ENCODE results near the gene MRPL39.
A peak's percentile ranks its signal among the peaks of the same experiment; 100 is the strongest.

Gene MRPL39

GRCh38 chr21:25607151-25608043 is at the start of gene MRPL39:
Gene MRPL39, minus strand, starts transcription at chr21:25607481. Its CDS starts 6 bp downstream, at chr21:25607475.
- H3K4me1 Mint-ChIP-seq (ENCODE audit: low read depth), result peaks cover 40% of the 10 kb centered on the region
- H3K4me3 Mint-ChIP-seq, result peak within 1 kb of the TSS; percentile 100
- H3K27me3 Mint-ChIP-seq, result no peaks in the 10 kb centered on the region
- no peaks in the 10 kb centered on the region for H3K9me3 Mint-ChIP-seq (ENCODE audit: low read depth)
- peak within 1 kb of the TSS; percentile 100 for H3K27ac Mint-ChIP-seq
- no peaks in the 10 kb centered on the region for H3K36me3 Mint-ChIP-seq

GRCh38 chr21:25656412-25656811 is 49.1 kb upstream of the MRPL39 start:
- no peaks in the 10 kb centered on the region for H3K27me3 Mint-ChIP-seq
- no peak overlapping the region for H3K27ac Mint-ChIP-seq
- H3K4me1 Mint-ChIP-seq (ENCODE audit: low read depth), result no peaks in the 10 kb centered on the region
- no peaks in the 10 kb centered on the region for H3K9me3 Mint-ChIP-seq (ENCODE audit: low read depth)
- peaks cover 3% of the 10 kb centered on the region for H3K36me3 Mint-ChIP-seq
- no peak overlapping the region for H3K4me3 Mint-ChIP-seq

- H3K4me3 Mint-ChIP-seq, result no peak overlapping the region
- no peak overlapping the region for H3K27ac Mint-ChIP-seq
- H3K36me3 Mint-ChIP-seq, result peaks cover 2% of the 10 kb centered on the region
- H3K9me3 Mint-ChIP-seq (ENCODE audit: low read depth), result no peaks in the 10 kb centered on the region
- no peaks in the 10 kb centered on the region for H3K27me3 Mint-ChIP-seq
- no peaks in the 10 kb centered on the region for H3K4me1 Mint-ChIP-seq (ENCODE audit: low read depth)
These were observed 41.9 kb upstream of the MRPL39 start for GRCh38 chr21:25649146-25649545.

GRCh38 chr21:25647647-25648046 is 40.4 kb upstream of the MRPL39 start:
- no peak overlapping the region for H3K27ac Mint-ChIP-seq
- H3K36me3 Mint-ChIP-seq, result peaks cover 2% of the 10 kb centered on the region
- no peaks in the 10 kb centered on the region for H3K9me3 Mint-ChIP-seq (ENCODE audit: low read depth)
- H3K27me3 Mint-ChIP-seq, result no peaks in the 10 kb centered on the region
- H3K4me1 Mint-ChIP-seq (ENCODE audit: low read depth), result no peaks in the 10 kb centered on the region
- no peak overlapping the region for H3K4me3 Mint-ChIP-seq

- Mint-ChIP-seq H3K36me3 (peaks cover 2% of the 10 kb centered on the region), H3K9me3 (ENCODE audit: low read depth) (no peaks in the 10 kb centered on the region), H3K27me3 (no peaks in the 10 kb centered on the region), H3K4me1 (ENCODE audit: low read depth) (no peaks in the 10 kb centered on the region), H3K27ac (no peak overlapping the region), H3K4me3 (no peak overlapping the region)
These were observed 39.2 kb upstream of the MRPL39 start for GRCh38 chr21:25646474-25646873.

GRCh38 chr21:25643486-25643885 is 36.2 kb upstream of the MRPL39 start:
- Mint-ChIP-seq H3K27ac (no peak overlapping the region), H3K4me3 (no peak overlapping the region), H3K9me3 (ENCODE audit: low read depth) (no peaks in the 10 kb centered on the region), H3K4me1 (ENCODE audit: low read depth) (peaks cover 16% of the 10 kb centered on the region), H3K27me3 (peaks cover 8% of the 10 kb centered on the region), H3K36me3 (no peaks in the 10 kb centered on the region)

- peaks cover 21% of the 10 kb centered on the region for H3K4me1 Mint-ChIP-seq (ENCODE audit: low read depth)
- H3K27ac Mint-ChIP-seq, result no peak overlapping the region
- H3K27me3 Mint-ChIP-seq, result peaks cover 25% of the 10 kb centered on the region
- no peaks in the 10 kb centered on the region for H3K9me3 Mint-ChIP-seq (ENCODE audit: low read depth)
- peaks cover 2% of the 10 kb centered on the region for H3K36me3 Mint-ChIP-seq
- peak overlapping the region; percentile 86 for H3K4me3 Mint-ChIP-seq
These were observed 33.6 kb upstream of the MRPL39 start for GRCh38 chr21:25640943-25641292.

GRCh38 chr21:25640202-25640942 is 33.1 kb upstream of the MRPL39 start:
- H3K36me3 Mint-ChIP-seq, result peaks cover 2% of the 10 kb centered on the region
- no peak overlapping the region for H3K27ac Mint-ChIP-seq
- peaks cover 21% of the 10 kb centered on the region for H3K4me1 Mint-ChIP-seq (ENCODE audit: low read depth)
- H3K27me3 Mint-ChIP-seq, result peaks cover 27% of the 10 kb centered on the region
- H3K9me3 Mint-ChIP-seq (ENCODE audit: low read depth), result no peaks in the 10 kb centered on the region
- H3K4me3 Mint-ChIP-seq, result peak overlapping the region; percentile 86

- Mint-ChIP-seq H3K4me1 (ENCODE audit: low read depth) (peaks cover 21% of the 10 kb centered on the region), H3K36me3 (peaks cover 2% of the 10 kb centered on the region), H3K27me3 (peaks cover 30% of the 10 kb centered on the region), H3K9me3 (ENCODE audit: low read depth) (no peaks in the 10 kb centered on the region), H3K27ac (no peak overlapping the region), H3K4me3 (peak overlapping the region; percentile 86)
These were observed 32.4 kb upstream of the MRPL39 start for GRCh38 chr21:25639551-25640201.

GRCh38 chr21:25638660-25639550 is 31.6 kb upstream of the MRPL39 start, which contains the start of gene JAM2:
Gene JAM2, plus strand, starts transcription at chr21:25639258. Its CDS starts 564 bp downstream, at chr21:25639822.
- no peak within 1 kb of the TSS for H3K27ac Mint-ChIP-seq
- no peaks in the 10 kb centered on the region for H3K9me3 Mint-ChIP-seq (ENCODE audit: low read depth)
- H3K36me3 Mint-ChIP-seq, result peaks cover 2% of the 10 kb centered on the region
- peak within 1 kb of the TSS; percentile 86 for H3K4me3 Mint-ChIP-seq
- H3K4me1 Mint-ChIP-seq (ENCODE audit: low read depth), result peaks cover 21% of the 10 kb centered on the region
- peaks cover 32% of the 10 kb centered on the region for H3K27me3 Mint-ChIP-seq

GRCh38 chr21:25637851-25638659 is 30.8 kb upstream of the MRPL39 start:
- Mint-ChIP-seq H3K36me3 (peaks cover 2% of the 10 kb centered on the region), H3K9me3 (ENCODE audit: low read depth) (no peaks in the 10 kb centered on the region), H3K27ac (no peak overlapping the region), H3K4me1 (ENCODE audit: low read depth) (peaks cover 21% of the 10 kb centered on the region), H3K4me3 (peak overlapping the region; percentile 86), H3K27me3 (peaks cover 32% of the 10 kb centered on the region)

- peaks cover 32% of the 10 kb centered on the region for H3K27me3 Mint-ChIP-seq
- peaks cover 21% of the 10 kb centered on the region for H3K4me1 Mint-ChIP-seq (ENCODE audit: low read depth)
- H3K27ac Mint-ChIP-seq, result no peak overlapping the region
These were observed 29.4 kb upstream of the MRPL39 start for GRCh38 chr21:25636727-25637126.

GRCh38 chr21:25635310-25635709 is 28.0 kb upstream of the MRPL39 start:
- Mint-ChIP-seq H3K36me3 (peaks cover 2% of the 10 kb centered on the region), H3K4me1 (ENCODE audit: low read depth) (peaks cover 14% of the 10 kb centered on the region), H3K4me3 (no peak overlapping the region), H3K27me3 (peaks cover 27% of the 10 kb centered on the region), H3K9me3 (ENCODE audit: low read depth) (no peaks in the 10 kb centered on the region), H3K27ac (no peak overlapping the region)

More at GRCh38 chr21:25636727-25637126, 29.4 kb upstream of the MRPL39 start:
- Mint-ChIP-seq H3K9me3 (ENCODE audit: low read depth) (no peaks in the 10 kb centered on the region), H3K4me3 (no peak overlapping the region), H3K36me3 (peaks cover 2% of the 10 kb centered on the region)
